Right lobe of liver (tissue), 6 donors: ENCODE data around the gene MEGF10. TPM values are rescaled to one million over a fixed set of nuclear protein-coding genes. Genes with fewer than 3 reads are reported as not detected.

ENCODE experiments used
- ATAC-seq, 4 donors: fragments of 200-7000 bp; cut with Tn5 transposase; one replicate each; pipeline ENCODE4 v1.9.1; 2020; ENCODE audit warnings: mild to moderate bottlenecking in 4 of 4, moderate library complexity in 4 of 4
- DNase-seq, 3 donors: peaks; one replicate each; pipeline ENCODE4 v3.0.0-alpha.2; 2020
- H3K27ac ChIP-seq, 3 donors: fragments of 200-600 bp; one replicate each; pipeline ENCODE4 v1.8.0; 2022
- H3K27me3 ChIP-seq, 2 donors: fragments of 200-600 bp; one replicate each; pipeline ENCODE4 v1.8.0; 2022
- H3K36me3 ChIP-seq, 4 donors: fragments of 200-600 bp; sonication (generic) in 1 of 4; one replicate each; pipeline versions ENCODE4 v1.5.1 to v1.8.0; 2017 to 2022; ENCODE audit warnings: control low read depth in 1 of 4
- H3K4me1 ChIP-seq, 4 donors: fragments of 200-600 bp; sonication (generic) in 1 of 4; one replicate each; pipeline versions ENCODE4 v1.5.1 to v1.8.0; 2017 to 2022; ENCODE audit warnings: control low read depth in 1 of 4
- H3K4me3 ChIP-seq, 3 donors: fragments of 200-600 bp; one replicate each; pipeline ENCODE4 v1.8.0; 2022
- H3K9me3 ChIP-seq, 4 donors: fragments of 200-600 bp; sonication (generic) in 1 of 4; one replicate each; pipeline versions ENCODE4 v1.5.1 to v1.8.0; 2017 to 2022; ENCODE audit warnings: control low read depth in 1 of 4
- POLR2A ChIP-seq: fragments of 450-650 bp; IDR thresholded peaks from one replicate; pipeline ENCODE4 v1.6.1; 2017; ENCODE audit warnings: antibody characterized with exemption, mild to moderate bottlenecking
- WGBS: methylation state at CpG from one replicate; pipeline ENCODE4 v1.1.6; 2018; ENCODE audit warnings: low coverage, low lambda C conversion rate; ENCODE audit not compliant: insufficient coverage; ENCODE audit errors: missing lambda C conversion rate; 5-methylcytosine and 5-hydroxymethylcytosine counted together
- intact Hi-C, 2 donors: fragments of 100-400 bp; cut with DNase I; formaldehyde crosslinking; loops; one replicate each; pipeline versions ENCODE4 v1.11.2 to v1.14.1; 2022
- total RNA-seq, 6 experiments: library from RNA; depleted of rRNA in 2 of 6; stranded (reverse); fragments of >200 nt in 2 of 6; fragmentation: NEBNext Ultra II Directional in 3 of 6; extraction: Animal tissue kit (Norgen Biotek cat#: 25700) in 3 of 6; gene quantifications; one replicate each; pipeline versions ENCODE4 v1.1.0 to v1.2.4, GENCODE V29; 2016 to 2023
- TF ChIP-seq, protein P1 (sequence below), 4 donors: fragments of 200-600 bp in 3 of 4; fragments of 450-650 bp in 1 of 4; IDR thresholded peaks; one replicate each; pipeline versions ENCODE4 v1.5.1 to v1.8.0; 2016 to 2022; ENCODE audit warnings: antibody characterized with exemption in 4 of 4, mild to moderate bottlenecking in 2 of 4
- donor health status: DM: no; HTN: yes; CAD: no.
- donor health status: DM: no; HTN: no; CAD: no.
- donor health status: DM: no; HTN: no; CAD: no.
- donor health status: DM: no; HTN: yes; CAD: no.
- donor health status: DM: no; HTN: yes; CAD: no.

The MEGF10 gene
- total RNA-seq, 6 experiments from 2014 or later, result 0.42 to 1.4 (median 0.75) TPM

DNA sequence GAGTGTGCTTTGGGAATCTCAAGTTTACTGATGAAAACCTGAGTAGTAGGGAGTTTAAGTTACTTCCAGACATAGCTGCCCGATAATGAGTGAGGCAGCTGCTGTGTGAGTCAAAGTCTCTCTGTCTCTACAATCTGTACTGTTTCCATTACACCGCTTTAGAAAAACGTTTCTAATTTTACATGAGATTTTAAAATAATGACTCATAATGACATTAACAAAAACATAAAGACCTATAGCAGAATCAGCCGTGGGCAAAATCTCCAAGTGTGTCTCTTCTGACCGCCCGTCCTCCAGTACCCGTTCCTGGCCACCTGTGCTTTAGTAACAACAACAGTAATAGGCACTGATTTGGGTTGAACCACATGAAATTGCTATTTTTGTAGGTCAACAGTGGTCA lies 157.2 kb downstream of the MEGF10 start:
- Histone ChIP-seq H3K4me3 (no peak overlapping the region), H3K9me3 (no peaks in the 10 kb centered on the region), H3K27ac (no peak overlapping the region), H3K27me3 (no peaks in the 10 kb centered on the region), H3K36me3 (no peaks in the 10 kb centered on the region), H3K4me1 (no peaks in the 10 kb centered on the region)
- ATAC-seq, result no peak
- intact Hi-C loops, result no loop called here
- WGBS, result 75% methylated on average over 7 of the region's 7 CpGs
- DNase-seq, result no peak
- no peak for TF ChIP-seq POLR2A
- TF ChIP-seq, protein P1, sequence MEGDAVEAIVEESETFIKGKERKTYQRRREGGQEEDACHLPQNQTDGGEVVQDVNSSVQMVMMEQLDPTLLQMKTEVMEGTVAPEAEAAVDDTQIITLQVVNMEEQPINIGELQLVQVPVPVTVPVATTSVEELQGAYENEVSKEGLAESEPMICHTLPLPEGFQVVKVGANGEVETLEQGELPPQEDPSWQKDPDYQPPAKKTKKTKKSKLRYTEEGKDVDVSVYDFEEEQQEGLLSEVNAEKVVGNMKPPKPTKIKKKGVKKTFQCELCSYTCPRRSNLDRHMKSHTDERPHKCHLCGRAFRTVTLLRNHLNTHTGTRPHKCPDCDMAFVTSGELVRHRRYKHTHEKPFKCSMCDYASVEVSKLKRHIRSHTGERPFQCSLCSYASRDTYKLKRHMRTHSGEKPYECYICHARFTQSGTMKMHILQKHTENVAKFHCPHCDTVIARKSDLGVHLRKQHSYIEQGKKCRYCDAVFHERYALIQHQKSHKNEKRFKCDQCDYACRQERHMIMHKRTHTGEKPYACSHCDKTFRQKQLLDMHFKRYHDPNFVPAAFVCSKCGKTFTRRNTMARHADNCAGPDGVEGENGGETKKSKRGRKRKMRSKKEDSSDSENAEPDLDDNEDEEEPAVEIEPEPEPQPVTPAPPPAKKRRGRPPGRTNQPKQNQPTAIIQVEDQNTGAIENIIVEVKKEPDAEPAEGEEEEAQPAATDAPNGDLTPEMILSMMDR (IDR thresholded peaks at IDR 0.05), result no peak

GRCh38 chr5:127450046-127450445 lies 159.4 kb downstream of the MEGF10 start:
- Histone ChIP-seq H3K27me3 (no peaks in the 10 kb centered on the region), H3K36me3 (no peaks in the 10 kb centered on the region), H3K27ac (no peak overlapping the region), H3K4me1 (no peaks in the 10 kb centered on the region), H3K4me3 (no peak overlapping the region), H3K9me3 (no peaks in the 10 kb centered on the region)
- 87% methylated on average over 3 of the region's 3 CpGs for WGBS
- no peak for TF ChIP-seq POLR2A
- TF ChIP-seq, protein P1 (IDR thresholded peaks at IDR 0.05), result no peak
- no peak for DNase-seq
- no peak for ATAC-seq
- intact Hi-C loops, result no loop called here

DNA sequence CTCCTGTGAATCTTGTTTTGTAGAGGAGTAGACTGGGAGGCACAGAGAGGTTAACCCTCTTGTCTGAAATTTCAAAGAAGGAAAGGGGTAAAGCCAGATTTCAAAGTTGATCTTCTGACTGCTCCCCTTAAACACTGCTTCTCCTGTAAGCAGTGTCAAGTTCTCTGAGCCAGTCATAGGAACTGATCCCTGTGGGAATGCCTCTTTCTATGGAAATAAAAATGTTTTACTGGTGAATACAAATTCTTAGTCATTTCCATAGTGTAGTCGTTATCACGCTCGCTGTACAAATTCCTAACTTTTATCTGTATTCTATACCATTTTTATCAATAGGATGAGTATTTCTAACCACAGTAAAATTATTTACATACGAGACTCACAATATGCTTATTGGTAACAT lies 160.5 kb downstream of the MEGF10 start:
- no peaks in the 10 kb centered on the region for H3K4me1 ChIP-seq
- intact Hi-C loops, result no loop called here
- H3K4me3 ChIP-seq, result no peak overlapping the region
- no peaks in the 10 kb centered on the region for H3K27me3 ChIP-seq
- H3K9me3 ChIP-seq, result no peaks in the 10 kb centered on the region
- TF ChIP-seq, protein P1 (IDR thresholded peaks at IDR 0.05), result no peak
- no peak for TF ChIP-seq POLR2A
- H3K36me3 ChIP-seq, result no peaks in the 10 kb centered on the region
- DNase-seq (no peak), ATAC-seq (no peak)
- H3K27ac ChIP-seq, result no peak overlapping the region
- 77% methylated on average over 4 of the region's 4 CpGs for WGBS

GRCh38 chr5:127452626-127453025 lies 162.0 kb downstream of the MEGF10 start:
- DNase-seq, result no peak
- H3K9me3 ChIP-seq, result no peaks in the 10 kb centered on the region
- no peak for ATAC-seq
- H3K27ac ChIP-seq, result no peak overlapping the region
- 58% methylated on average over 2 of the region's 4 CpGs for WGBS
- no peak overlapping the region for H3K4me3 ChIP-seq
- no peak for TF ChIP-seq POLR2A
- TF ChIP-seq, protein P1 (IDR thresholded peaks at IDR 0.05), result no peak
- H3K36me3 ChIP-seq, result no peaks in the 10 kb centered on the region
- intact Hi-C loops, result no loop called here
- no peaks in the 10 kb centered on the region for H3K27me3 ChIP-seq
- no peaks in the 10 kb centered on the region for H3K4me1 ChIP-seq

- intact Hi-C loops, result no loop called here
- H3K4me3 ChIP-seq, result no peak overlapping the region
Measured at GRCh38 chr5:127471211-127471610, 180.6 kb downstream of the MEGF10 start.

More at GRCh38 chr5:127471211-127471610, 180.6 kb downstream of the MEGF10 start:
- no peaks in the 10 kb centered on the region for H3K4me1 ChIP-seq
- no peaks in the 10 kb centered on the region for H3K27me3 ChIP-seq
- TF ChIP-seq POLR2A, result no peak
- TF ChIP-seq, protein P1 (IDR thresholded peaks at IDR 0.05), result no peak
- 36% methylated on average over 2 of the region's 2 CpGs for WGBS
- no peak overlapping the region for H3K27ac ChIP-seq
- H3K36me3 ChIP-seq, result no peaks in the 10 kb centered on the region
- no peaks in the 10 kb centered on the region for H3K9me3 ChIP-seq
- no peak for ATAC-seq
- DNase-seq, result no peak
